Stimulated activated CD4-positive, alpha-beta T cell treated with anti-CD3 and anti-CD28 coated beads, TNF-alpha, amount 100 ng/mL, for 24 hours (primary cell): ENCODE measurements around the gene DDX1.

ENCODE experiments used
- DNase-seq, 3 experiments: peaks; one replicate each; pipeline ENCODE4 v3.0.0-alpha.2; 2020; ENCODE audit warnings: low read depth in 3 of 3

Gene DDX1

GRCh38 chr2:15628899-15629855 is 37.5 kb downstream of the DDX1 start:
- no peak for DNase-seq

- no peak for DNase-seq
These were observed 38.7 kb downstream of the DDX1 start for GRCh38 chr2:15630121-15630977.

GRCh38 chr2:15630978-15631719 is 39.5 kb downstream of the DDX1 start:
- DNase-seq = no peak

GRCh38 chr2:15631883-15632282 is 40.2 kb downstream of the DDX1 start:
- no peak for DNase-seq

- no peak for DNase-seq
These were observed 41.6 kb downstream of the DDX1 start for GRCh38 chr2:15633043-15633970.

GRCh38 chr2:15633971-15634346 is 42.3 kb downstream of the DDX1 start:
- no peak for DNase-seq

GRCh38 chr2:15634846-15635490 is 43.3 kb downstream of the DDX1 start:
- no peak for DNase-seq

- peak; percentile 12 to 45 (median 24) for DNase-seq
These were observed 45.5 kb downstream of the DDX1 start for GRCh38 chr2:15636972-15637785.

- no peak for DNase-seq
These were observed 47.1 kb downstream of the DDX1 start for GRCh38 chr2:15638720-15639119.

GRCh38 chr2:15639323-15640251 is 47.9 kb downstream of the DDX1 start:
- DNase-seq = no peak

GRCh38 chr2:15640261-15640711 is 48.6 kb downstream of the DDX1 start:
- DNase-seq = no peak

GRCh38 chr2:15640784-15641183 is 49.1 kb downstream of the DDX1 start:
- no peak for DNase-seq

- DNase-seq = no peak
These were observed 49.9 kb downstream of the DDX1 start for GRCh38 chr2:15641530-15641982.

- no peak for DNase-seq
These were observed 50.5 kb downstream of the DDX1 start for GRCh38 chr2:15642011-15642814.

- no peak for DNase-seq
These were observed 51.3 kb downstream of the DDX1 start for GRCh38 chr2:15642815-15643500.

GRCh38 chr2:15643791-15644585 is 52.3 kb downstream of the DDX1 start:
- no peak for DNase-seq
